Measurements from ENCODE around the gene DPEP1.
"Not testable (repeated sequence)": the region's sequence is repeated elsewhere in the genome, so short reads cannot be mapped to it uniquely, and the experiment has no call there.

DPEP1 gene

GRCh38 chr16:89577055-89577759, 36.2 kb upstream of the DPEP1 start:
- no peak for DNase-seq

- DNase-seq: no peak
These were observed 34.1 kb upstream of the DPEP1 start for GRCh38 chr16:89579351-89579750.

GRCh38 chr16:89581045-89581695, 32.3 kb upstream of the DPEP1 start:
- no peak for DNase-seq

- no peak for DNase-seq
These were observed 31.4 kb upstream of the DPEP1 start for GRCh38 chr16:89581861-89582563.

- DNase-seq: no peak
These were observed 30.7 kb upstream of the DPEP1 start for GRCh38 chr16:89582614-89583196.

- no peak for DNase-seq
These were observed 30.1 kb upstream of the DPEP1 start for GRCh38 chr16:89583197-89583894.

GRCh38 chr16:89583895-89584644, 29.4 kb upstream of the DPEP1 start:
- DNase-seq: no peak

- DNase-seq: no peak
These were observed 28.5 kb upstream of the DPEP1 start for GRCh38 chr16:89584768-89585549.

- DNase-seq: no peak
These were observed 27.2 kb upstream of the DPEP1 start for GRCh38 chr16:89586218-89586617.

GRCh38 chr16:89586853-89587252, 26.6 kb upstream of the DPEP1 start:
- peak in 1 of 2 experiments; percentile 12 for DNase-seq

- DNase-seq: not testable (repeated sequence)
These were observed 25.8 kb upstream of the DPEP1 start for GRCh38 chr16:89587676-89588075.

GRCh38 chr16:89588413-89589109, 24.9 kb upstream of the DPEP1 start:
- no peak for DNase-seq

- DNase-seq: no peak
These were observed 24.1 kb upstream of the DPEP1 start for GRCh38 chr16:89589241-89589926.

- DNase-seq: no peak
These were observed 19.6 kb upstream of the DPEP1 start for GRCh38 chr16:89593841-89594240.

GRCh38 chr16:89595330-89596060, 17.9 kb upstream of the DPEP1 start:
- DNase-seq: no peak

- no peak for DNase-seq
These were observed 17.3 kb upstream of the DPEP1 start for GRCh38 chr16:89596061-89596689.

GRCh38 chr16:89596957-89597649, 16.3 kb upstream of the DPEP1 start:
- no peak for DNase-seq

- peak; percentile 23 to 54 for DNase-seq
These were observed 15.2 kb upstream of the DPEP1 start for GRCh38 chr16:89598199-89598598.
